ELR (cell line): ENCODE measurements around the gene MT1M.
A peak's percentile ranks its signal among the peaks of the same experiment; 100 is the strongest.
"Not testable (repeated sequence)": the region's sequence is repeated elsewhere in the genome, so short reads cannot be mapped to it uniquely, and the experiment has no call there.

ENCODE experiments used
- DNase-seq: peaks from one replicate; pipeline ENCODE4 v3.0.0-alpha.2; 2015; ENCODE audit warnings: low read depth

MT1M gene

GRCh38 chr16:56673921-56674320, 41.5 kb downstream of the MT1M start:
- DNase-seq, result no peak

GRCh38 chr16:56674570-56674969, 42.1 kb downstream of the MT1M start:
- not testable (repeated sequence) for DNase-seq

- DNase-seq, result no peak
These were observed 43.3 kb downstream of the MT1M start for GRCh38 chr16:56675685-56676210.

- no peak for DNase-seq
These were observed 45.0 kb downstream of the MT1M start for GRCh38 chr16:56677474-56677873.

GRCh38 chr16:56679078-56679730, 46.7 kb downstream of the MT1M start:
- DNase-seq, result no peak

- peak; percentile 41 for DNase-seq
These were observed 47.4 kb downstream of the MT1M start for GRCh38 chr16:56679818-56680217.

- DNase-seq, result peak; percentile 92
These were observed 49.7 kb downstream of the MT1M start, which contains the start of gene MT1X for GRCh38 chr16:56681939-56682702. TSS of gene MT1X (plus strand) at chr16:56682470. CDS start at chr16:56682541, 71 bp downstream.

GRCh38 chr16:56682703-56683397, 50.4 kb downstream of the MT1M start:
- DNase-seq, result peak; percentile 24
